CD4-positive, CD25-positive, alpha-beta regulatory T cell (primary cell): Measurements from ENCODE around the gene CYP39A1. TPM values are rescaled to one million over a fixed set of nuclear protein-coding genes. Genes with fewer than 3 reads are reported as not detected.

ENCODE experiments used
- ATAC-seq, 2 donors: fragments of 150-1000 bp; cut with Tn5 transposase; one replicate each; pipeline ENCODE4 v1.10.0; 2021; ENCODE audit warnings: low read depth in 2 of 2, moderate number of reproducible peaks in 2 of 2, moderate library complexity in 1 of 2
- DNase-seq, 3 donors: peaks; one replicate each; pipeline versions ENCODE4 v3.0.0 to v3.0.0-alpha.2; 2012 to 2022; ENCODE audit warnings: mixed read lengths in 1 of 3
- H3K27ac ChIP-seq: one replicate; pipeline ENCODE4 v1.7.0; 2013; ENCODE audit warnings: mild to moderate bottlenecking, low read length; ENCODE audit not compliant: insufficient read depth, poor library complexity, severe bottlenecking
- H3K27me3 ChIP-seq: one replicate; pipeline ENCODE4 v1.7.0; 2013; ENCODE audit warnings: low read length; ENCODE audit not compliant: control insufficient read depth, insufficient read depth
- H3K36me3 ChIP-seq: one replicate; pipeline ENCODE4 v1.7.0; 2013; ENCODE audit warnings: mild to moderate bottlenecking, low read length, moderate library complexity; ENCODE audit not compliant: control insufficient read depth, insufficient read depth
- H3K4me1 ChIP-seq: 2 replicates; pipeline ENCODE4 v1.7.0; 2013; ENCODE audit warnings: mild to moderate bottlenecking, low read length; ENCODE audit not compliant: insufficient read depth, control insufficient read depth, poor library complexity, severe bottlenecking
- H3K4me3 ChIP-seq: one replicate; pipeline ENCODE4 v1.7.0; 2013; ENCODE audit warnings: low read depth, mild to moderate bottlenecking, low read length, moderate library complexity
- H3K9me3 ChIP-seq, 2 experiments: 1 replicate in 1 of 2; 2 replicates in 1 of 2; pipeline ENCODE4 v1.7.0; 2013; ENCODE audit warnings: low read length in 2 of 2, mild to moderate bottlenecking in 1 of 2, moderate library complexity in 1 of 2; ENCODE audit not compliant: control insufficient read depth in 2 of 2
- H3K27ac Mint-ChIP-seq, 3 donors: one replicate each; pipeline ENCODE4 v1.8.0; 2020 to 2022; ENCODE audit warnings: mild to moderate bottlenecking in 3 of 3, mixed read lengths in 3 of 3, moderate library complexity in 2 of 3
- H3K27me3 Mint-ChIP-seq: one replicate; pipeline ENCODE4 v1.8.0; 2022; ENCODE audit warnings: mild to moderate bottlenecking, mixed read lengths
- H3K36me3 Mint-ChIP-seq: one replicate; pipeline ENCODE4 v1.8.0; 2020; ENCODE audit warnings: mixed read lengths
- H3K4me1 Mint-ChIP-seq, 4 donors: one replicate each; pipeline ENCODE4 v1.8.0; 2020 to 2022; ENCODE audit warnings: mixed read lengths in 4 of 4, mild to moderate bottlenecking in 1 of 4
- H3K4me3 Mint-ChIP-seq, 4 donors: one replicate each; pipeline ENCODE4 v1.8.0; 2020 to 2022; ENCODE audit warnings: mild to moderate bottlenecking in 4 of 4, mixed read lengths in 4 of 4, moderate library complexity in 3 of 4
- H3K9me3 Mint-ChIP-seq, 7 donors: one replicate each; pipeline ENCODE4 v1.8.0; 2020 to 2022; ENCODE audit warnings: mixed read lengths in 7 of 7, mild to moderate bottlenecking in 3 of 7, moderate library complexity in 2 of 7
- polyA plus RNA-seq, 4 donors: library from polyadenylated mRNA; unstranded; fragments of 300-500 nt; fragmentation: Illumina TruSeq; gene quantifications; one replicate each; pipeline ENCODE4 v1.2.3, GENCODE V29; 2021
- total RNA-seq: library from RNA; stranded (reverse); gene quantifications from one replicate; pipeline ENCODE4 v1.2.3, GENCODE V29; 2022

The CYP39A1 gene
- total and polyA plus RNA-seq, 5 donors from 2014 or later, result 0.33 TPM; not detected in 4

DNA sequence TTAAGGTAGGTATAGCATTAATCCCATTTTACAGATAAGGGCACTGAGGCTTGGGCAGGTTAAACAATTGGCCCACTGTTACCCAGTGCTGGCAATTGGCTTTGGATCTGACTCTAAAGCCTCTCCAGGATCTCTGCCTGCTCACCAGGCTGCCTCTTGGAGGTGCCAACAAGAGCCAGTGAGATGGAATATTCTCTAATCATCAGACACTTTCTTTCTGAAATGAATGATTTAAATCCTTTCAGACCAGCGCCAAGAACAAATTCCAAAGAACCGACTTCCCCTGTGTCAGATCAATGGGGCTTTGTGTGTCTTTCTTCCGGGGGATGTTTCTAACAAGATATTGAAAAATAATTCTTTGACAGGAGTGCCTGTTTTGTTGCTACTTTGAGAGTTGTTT, 23.6 kb downstream of the CYP39A1 start:
- no peak overlapping the region for H3K4me3 Mint-ChIP-seq

DNA sequence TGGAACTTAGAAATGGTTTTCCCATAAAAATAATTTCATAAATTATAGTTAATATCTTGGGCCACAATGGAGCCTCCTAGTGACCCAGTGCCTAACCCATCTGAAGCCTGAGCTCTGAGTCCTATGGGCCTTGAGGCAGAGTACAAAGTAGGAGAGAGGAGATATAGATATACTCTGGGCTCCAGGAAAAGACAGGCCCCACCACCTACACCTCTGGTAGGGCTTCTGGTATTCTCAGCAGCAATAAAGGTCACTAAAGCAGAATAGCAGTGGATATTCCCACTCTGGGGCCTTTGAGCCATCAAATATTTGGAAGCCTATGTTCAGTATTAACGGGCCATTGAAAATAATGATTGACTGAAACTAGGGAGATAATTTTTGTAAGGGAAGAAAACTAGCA, 24.1 kb downstream of the CYP39A1 start:
- Mint-ChIP-seq H3K9me3 (peaks cover 0 to 2% (median 0%) of the 10 kb centered on the region in 7 donors), H3K27me3 (peaks cover 6% of the 10 kb centered on the region), H3K4me1 (peaks cover 0 to 8% (median 3%) of the 10 kb centered on the region in 4 donors), H3K4me3 (no peak overlapping the region), H3K36me3 (no peaks in the 10 kb centered on the region), H3K27ac (no peak overlapping the region)
- ATAC-seq (no peak), DNase-seq (no peak)
- Histone ChIP-seq H3K4me1 (no peaks in the 10 kb centered on the region), H3K36me3 (no peaks in the 10 kb centered on the region), H3K4me3 (no peak overlapping the region), H3K9me3 (no peaks in the 10 kb centered on the region), H3K27ac (no peak overlapping the region), H3K27me3 (no peaks in the 10 kb centered on the region)

More for the DNA sequence above, 23.6 kb downstream of the CYP39A1 start:
- Mint-ChIP-seq H3K9me3 (peaks cover 0 to 2% (median 0%) of the 10 kb centered on the region in 7 donors), H3K27me3 (peaks cover 6% of the 10 kb centered on the region), H3K4me1 (peaks cover 0 to 8% (median 3%) of the 10 kb centered on the region in 4 donors), H3K36me3 (no peaks in the 10 kb centered on the region), H3K27ac (no peak overlapping the region)
- H3K36me3 ChIP-seq, result no peaks in the 10 kb centered on the region
- no peaks in the 10 kb centered on the region for H3K9me3 ChIP-seq
- H3K4me1 ChIP-seq, result no peaks in the 10 kb centered on the region
- H3K27me3 ChIP-seq, result no peaks in the 10 kb centered on the region
- H3K27ac ChIP-seq, result no peak overlapping the region
- no peak for DNase-seq
- no peak overlapping the region for H3K4me3 ChIP-seq
- no peak for ATAC-seq

DNA sequence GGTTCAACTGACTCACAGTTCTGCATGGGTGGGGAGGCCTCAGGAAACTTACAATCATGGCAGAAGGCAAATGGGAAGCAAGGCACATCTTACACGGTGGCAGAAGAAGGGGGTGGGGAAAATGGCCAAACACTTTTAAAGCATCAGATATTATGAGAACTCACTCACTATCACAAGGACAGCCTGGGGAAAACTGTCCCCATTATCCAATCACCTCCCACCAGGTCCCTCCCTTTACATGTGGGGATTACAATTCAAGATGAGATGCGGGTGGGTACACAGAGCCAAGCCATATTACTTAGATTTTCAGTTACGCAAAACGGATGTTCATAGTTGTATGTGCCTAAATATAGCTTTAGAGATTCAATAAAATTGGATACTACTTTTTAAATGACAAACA, 25.6 kb downstream of the CYP39A1 start:
- ATAC-seq, result no peak
- Mint-ChIP-seq H3K9me3 (peaks cover 0 to 2% (median 0%) of the 10 kb centered on the region in 7 donors), H3K27me3 (peaks cover 6% of the 10 kb centered on the region), H3K36me3 (no peaks in the 10 kb centered on the region), H3K4me3 (no peak overlapping the region), H3K4me1 (peaks cover 0 to 8% (median 3%) of the 10 kb centered on the region in 4 donors), H3K27ac (no peak overlapping the region)
- Histone ChIP-seq H3K27me3 (no peaks in the 10 kb centered on the region), H3K36me3 (no peaks in the 10 kb centered on the region), H3K4me1 (no peaks in the 10 kb centered on the region), H3K9me3 (no peaks in the 10 kb centered on the region), H3K27ac (no peak overlapping the region), H3K4me3 (no peak overlapping the region)
- no peak for DNase-seq

DNA sequence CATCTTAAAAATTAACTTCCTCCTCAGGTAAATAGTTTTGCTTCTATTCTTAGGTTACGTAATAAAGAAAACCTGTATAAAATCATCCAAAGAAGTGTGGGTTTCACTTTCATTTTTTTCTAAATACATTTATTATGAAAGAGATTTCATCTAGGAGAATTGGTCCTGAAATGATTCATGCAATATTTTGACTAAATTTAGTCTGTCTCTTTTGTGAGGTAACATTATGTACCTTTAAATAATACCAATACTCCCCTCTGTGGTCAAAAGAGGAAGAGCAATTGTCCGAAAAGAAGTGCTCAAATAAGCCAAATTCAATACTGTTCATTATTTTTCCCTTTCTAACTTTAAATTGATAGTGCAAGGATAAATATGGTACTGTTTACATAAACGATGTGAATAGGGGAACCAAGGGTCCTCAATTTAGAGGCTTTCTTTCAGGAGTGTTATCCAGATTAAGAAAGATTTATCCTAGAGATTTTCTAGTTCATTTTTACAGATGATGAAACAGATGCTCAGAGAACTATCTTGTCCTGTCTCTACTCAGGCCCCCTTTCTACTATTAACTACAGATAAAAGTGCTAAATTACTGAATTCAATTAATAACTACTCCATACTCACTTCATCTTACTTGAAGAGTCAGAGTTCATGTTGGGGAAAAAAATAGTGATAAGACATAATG, 26.2 kb downstream of the CYP39A1 start:
- Histone ChIP-seq H3K27me3 (no peaks in the 10 kb centered on the region), H3K27ac (no peak overlapping the region), H3K4me3 (peak overlapping the region; percentile 34), H3K9me3 (no peaks in the 10 kb centered on the region), H3K36me3 (no peaks in the 10 kb centered on the region), H3K4me1 (no peaks in the 10 kb centered on the region)
- ATAC-seq (no peak), DNase-seq (peak in 2 of 3 donors; percentile 8 to 38)
- H3K4me1 Mint-ChIP-seq, result peaks cover 0 to 8% (median 3%) of the 10 kb centered on the region in 4 donors
- H3K27me3 Mint-ChIP-seq, result peaks cover 6% of the 10 kb centered on the region
- no peaks in the 10 kb centered on the region for H3K36me3 Mint-ChIP-seq
- peak overlapping the region in 3 of 4 donors; percentile 29 to 63 (median 49) for H3K4me3 Mint-ChIP-seq
- H3K9me3 Mint-ChIP-seq, result peaks cover 0 to 2% (median 0%) of the 10 kb centered on the region in 7 donors
- no peak overlapping the region for H3K27ac Mint-ChIP-seq

DNA sequence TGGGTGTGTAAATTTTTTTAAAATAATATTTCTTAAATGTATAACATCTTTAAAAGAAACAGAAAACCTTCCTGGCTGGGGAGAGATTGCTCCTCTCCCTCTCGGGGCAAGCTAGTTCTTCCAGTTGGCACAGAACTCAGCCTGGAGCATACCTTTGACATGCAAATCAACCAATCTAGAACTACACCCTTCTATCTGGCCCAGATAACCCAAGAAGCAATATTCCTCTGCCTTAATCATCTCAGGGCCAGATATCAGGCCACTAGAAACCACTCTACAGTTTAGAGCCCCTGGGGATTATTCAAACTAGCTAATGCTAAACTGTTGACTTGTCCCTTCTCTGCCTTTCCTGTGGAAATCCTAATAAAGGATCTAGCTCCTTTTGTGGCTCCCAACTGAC, 33.9 kb downstream of the CYP39A1 start:
- Mint-ChIP-seq H3K27ac (no peak overlapping the region), H3K4me3 (no peak overlapping the region)
- H3K36me3 ChIP-seq, result no peaks in the 10 kb centered on the region

DNA sequence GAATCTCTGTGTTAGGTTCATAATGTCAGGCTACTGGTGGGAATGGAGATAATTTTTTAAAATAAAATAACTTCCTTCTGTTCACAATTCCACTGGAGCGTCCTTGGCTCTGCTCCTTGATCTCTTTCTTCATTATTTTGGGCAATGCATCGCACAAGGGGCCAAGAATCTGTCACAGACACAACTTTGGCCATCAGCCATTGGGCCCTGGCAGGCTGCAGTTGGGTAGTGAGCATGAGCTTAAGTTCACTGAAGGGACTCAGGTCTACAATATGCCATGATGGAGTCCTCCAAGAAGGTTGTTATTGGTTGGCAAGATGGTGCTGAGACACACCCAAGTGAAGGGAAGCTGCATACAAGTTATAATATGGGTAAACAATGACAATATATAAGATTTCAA, 40.0 kb downstream of the CYP39A1 start:
- Mint-ChIP-seq H3K27me3 (no peaks in the 10 kb centered on the region), H3K4me1 (no peaks in the 10 kb centered on the region), H3K9me3 (no peaks in the 10 kb centered on the region)

More for the DNA sequence above, 33.9 kb downstream of the CYP39A1 start:
- no peak overlapping the region for H3K27ac ChIP-seq
- no peaks in the 10 kb centered on the region for H3K9me3 ChIP-seq
- no peaks in the 10 kb centered on the region for H3K4me1 ChIP-seq
- no peak for ATAC-seq
- H3K4me3 ChIP-seq, result no peak overlapping the region
- Mint-ChIP-seq H3K9me3 (no peaks in the 10 kb centered on the region), H3K4me1 (no peaks in the 10 kb centered on the region), H3K36me3 (no peaks in the 10 kb centered on the region), H3K27me3 (no peaks in the 10 kb centered on the region)
- H3K27me3 ChIP-seq, result peaks cover 3% of the 10 kb centered on the region
- DNase-seq, result no peak

DNA sequence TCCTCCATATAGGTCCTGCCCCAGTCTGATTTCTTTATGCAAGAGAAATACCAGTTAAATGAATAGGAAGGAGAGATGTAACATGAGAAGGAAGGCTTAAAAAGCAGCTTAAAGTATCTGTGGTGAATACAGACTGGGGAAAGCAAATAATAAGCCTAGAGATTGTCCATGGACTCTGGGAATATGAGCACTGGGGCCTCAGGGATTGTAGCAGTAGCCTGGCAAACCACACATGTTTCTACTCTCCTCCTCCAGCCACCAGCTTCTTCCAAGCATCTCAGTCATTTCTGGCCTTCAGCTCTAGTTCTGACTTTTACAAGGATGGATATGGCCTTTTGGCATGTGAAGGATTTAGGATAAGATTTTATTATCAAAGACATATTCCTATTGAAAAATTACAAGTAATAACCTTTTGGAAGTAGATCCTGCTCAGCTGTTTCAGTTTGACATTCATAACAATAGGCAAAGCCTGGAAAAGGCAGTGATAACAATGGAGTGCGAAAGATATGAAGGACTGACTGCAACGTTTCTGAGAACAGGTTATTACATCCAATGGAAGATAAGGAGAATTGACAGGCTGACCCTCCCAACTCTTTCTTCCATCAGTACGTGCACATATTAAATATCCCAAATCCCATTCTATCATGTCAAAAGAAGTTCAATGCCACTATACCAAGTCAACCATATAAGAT, 41.6 kb downstream of the CYP39A1 start:
- peaks cover 3% of the 10 kb centered on the region for H3K27me3 ChIP-seq
- no peak overlapping the region for H3K27ac Mint-ChIP-seq
- H3K4me3 Mint-ChIP-seq, result no peak overlapping the region
- H3K27ac ChIP-seq, result no peak overlapping the region
- H3K36me3 Mint-ChIP-seq, result no peaks in the 10 kb centered on the region
- no peak for ATAC-seq
- DNase-seq, result no peak
- no peaks in the 10 kb centered on the region for H3K4me1 Mint-ChIP-seq
- H3K4me1 ChIP-seq, result no peaks in the 10 kb centered on the region
- H3K9me3 ChIP-seq, result no peaks in the 10 kb centered on the region
- no peak overlapping the region for H3K4me3 ChIP-seq
- no peaks in the 10 kb centered on the region for H3K27me3 Mint-ChIP-seq
- H3K9me3 Mint-ChIP-seq, result no peaks in the 10 kb centered on the region
- no peaks in the 10 kb centered on the region for H3K36me3 ChIP-seq

More for the DNA sequence above, 40.0 kb downstream of the CYP39A1 start:
- Histone ChIP-seq H3K4me3 (no peak overlapping the region), H3K27ac (no peak overlapping the region), H3K36me3 (no peaks in the 10 kb centered on the region), H3K9me3 (no peaks in the 10 kb centered on the region), H3K27me3 (peaks cover 3% of the 10 kb centered on the region), H3K4me1 (no peaks in the 10 kb centered on the region)
- no peak for ATAC-seq
- Mint-ChIP-seq H3K36me3 (no peaks in the 10 kb centered on the region), H3K27ac (no peak overlapping the region), H3K4me3 (no peak overlapping the region)
- DNase-seq, result no peak
